Progenitor cell of endocrine pancreas (in vitro differentiated cells): ENCODE results near the gene ATAD3A. TPM values are rescaled to one million over a fixed set of nuclear protein-coding genes. Genes with fewer than 3 reads are reported as not detected.
"Not testable (repeated sequence)": the region's sequence is repeated elsewhere in the genome, so short reads cannot be mapped to it uniquely, and the experiment has no call there.

Experiments
- DNase-seq: peaks from one replicate; pipeline ENCODE4 v3.0.0; 2021; ENCODE audit warnings: low spot score; ENCODE audit not compliant: unreplicated experiment
- H3K27ac Mint-ChIP-seq: 2 replicates; pipeline ENCODE4 v1.8.0; 2021; ENCODE audit warnings: mild to moderate bottlenecking, moderate library complexity, mixed read lengths
- H3K27me3 Mint-ChIP-seq: 2 replicates; pipeline ENCODE4 v1.8.0; 2021; ENCODE audit warnings: mixed read lengths
- H3K36me3 Mint-ChIP-seq: 2 replicates; pipeline ENCODE4 v1.8.0; 2022; ENCODE audit warnings: mixed read lengths; ENCODE audit not compliant: insufficient read depth
- H3K4me1 Mint-ChIP-seq: 2 replicates; pipeline ENCODE4 v1.8.0; 2021; ENCODE audit warnings: low read depth, mixed read lengths
- H3K4me3 Mint-ChIP-seq: 2 replicates; pipeline ENCODE4 v1.8.0; 2021; ENCODE audit warnings: low read depth, mild to moderate bottlenecking, moderate library complexity, mixed read lengths
- H3K9me3 Mint-ChIP-seq: 2 replicates; pipeline ENCODE4 v1.8.0; 2021; ENCODE audit warnings: low read depth, mixed read lengths
- long read RNA-seq: library from polyadenylated mRNA; unstranded; transcript quantifications from one replicate; pipeline ENCODE4 v2.0.0, GENCODE V29; 2020
- total RNA-seq: library from RNA; stranded (reverse); gene quantifications from 2 replicates; pipeline ENCODE4 v1.2.1, GENCODE V29; 2021
- TF ChIP-seq, protein P1 (sequence below): fragments of 200-600 bp; sonication (generic); IDR thresholded peaks from one replicate; pipeline ENCODE4 v1.5.0; 2021; ENCODE audit warnings: antibody characterized with exemption, mild to moderate bottlenecking; ENCODE audit not compliant: unreplicated experiment

Gene ATAD3A
- total RNA-seq, result 37.4 and 38.8 TPM in 2 replicates
- long read RNA-seq, partial matches to known transcripts, result 0 of 1 reads
- long read RNA-seq, other reads (novel, unspliced or antisense), result 1 of 1 reads

DNA sequence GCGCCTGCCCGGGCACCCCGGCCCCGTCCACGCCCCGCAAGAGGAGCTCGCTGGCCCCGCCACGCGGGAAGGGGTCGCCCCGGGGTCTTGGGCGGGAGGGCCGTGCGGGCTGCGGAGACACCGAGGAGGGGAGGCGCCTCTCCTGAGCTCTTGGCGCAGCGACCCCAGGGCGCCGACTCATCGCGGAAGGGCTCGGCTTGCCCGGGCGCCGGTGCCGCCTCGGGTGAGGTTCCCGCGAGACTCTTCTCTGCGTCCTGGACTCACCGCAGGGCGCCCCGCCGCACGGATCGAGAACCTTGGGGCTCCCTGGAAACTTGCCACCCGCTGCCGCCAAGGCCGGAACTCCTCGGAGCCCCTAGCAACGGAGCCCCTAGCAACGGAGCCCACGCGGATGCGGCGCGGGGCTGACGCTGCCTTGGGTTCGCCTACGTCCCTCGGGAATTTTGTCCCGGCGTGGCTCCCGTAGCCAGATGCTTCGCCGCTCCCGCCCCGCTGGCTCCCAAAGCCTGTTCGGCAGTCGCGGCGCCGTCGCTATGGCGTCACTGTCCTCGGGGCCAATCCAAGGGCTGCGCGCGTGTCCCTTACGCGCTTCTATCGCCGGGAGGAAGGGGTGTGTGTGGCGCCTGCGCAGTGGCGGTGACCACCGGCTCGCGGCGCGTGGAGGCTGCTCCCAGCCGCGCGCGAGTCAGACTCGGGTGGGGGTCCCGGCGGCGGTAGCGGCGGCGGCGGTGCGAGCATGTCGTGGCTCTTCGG lies at the start of gene ATAD3A:
TSS of gene ATAD3A (plus strand) at position 630 of the 753 bp plus-strand sequence. CDS start at position 737, 107 bp downstream.
- Mint-ChIP-seq H3K36me3 (no peaks in the 10 kb centered on the region), H3K27me3 (no peaks in the 10 kb centered on the region), H3K4me1 (peaks cover 5% of the 10 kb centered on the region), H3K27ac (peak within 1 kb of the TSS; percentile 91), H3K4me3 (peak within 1 kb of the TSS; percentile 85), H3K9me3 (no peaks in the 10 kb centered on the region)
- TF ChIP-seq, protein P1, sequence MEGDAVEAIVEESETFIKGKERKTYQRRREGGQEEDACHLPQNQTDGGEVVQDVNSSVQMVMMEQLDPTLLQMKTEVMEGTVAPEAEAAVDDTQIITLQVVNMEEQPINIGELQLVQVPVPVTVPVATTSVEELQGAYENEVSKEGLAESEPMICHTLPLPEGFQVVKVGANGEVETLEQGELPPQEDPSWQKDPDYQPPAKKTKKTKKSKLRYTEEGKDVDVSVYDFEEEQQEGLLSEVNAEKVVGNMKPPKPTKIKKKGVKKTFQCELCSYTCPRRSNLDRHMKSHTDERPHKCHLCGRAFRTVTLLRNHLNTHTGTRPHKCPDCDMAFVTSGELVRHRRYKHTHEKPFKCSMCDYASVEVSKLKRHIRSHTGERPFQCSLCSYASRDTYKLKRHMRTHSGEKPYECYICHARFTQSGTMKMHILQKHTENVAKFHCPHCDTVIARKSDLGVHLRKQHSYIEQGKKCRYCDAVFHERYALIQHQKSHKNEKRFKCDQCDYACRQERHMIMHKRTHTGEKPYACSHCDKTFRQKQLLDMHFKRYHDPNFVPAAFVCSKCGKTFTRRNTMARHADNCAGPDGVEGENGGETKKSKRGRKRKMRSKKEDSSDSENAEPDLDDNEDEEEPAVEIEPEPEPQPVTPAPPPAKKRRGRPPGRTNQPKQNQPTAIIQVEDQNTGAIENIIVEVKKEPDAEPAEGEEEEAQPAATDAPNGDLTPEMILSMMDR, result no peak
- peak; percentile 95 for DNase-seq

DNA sequence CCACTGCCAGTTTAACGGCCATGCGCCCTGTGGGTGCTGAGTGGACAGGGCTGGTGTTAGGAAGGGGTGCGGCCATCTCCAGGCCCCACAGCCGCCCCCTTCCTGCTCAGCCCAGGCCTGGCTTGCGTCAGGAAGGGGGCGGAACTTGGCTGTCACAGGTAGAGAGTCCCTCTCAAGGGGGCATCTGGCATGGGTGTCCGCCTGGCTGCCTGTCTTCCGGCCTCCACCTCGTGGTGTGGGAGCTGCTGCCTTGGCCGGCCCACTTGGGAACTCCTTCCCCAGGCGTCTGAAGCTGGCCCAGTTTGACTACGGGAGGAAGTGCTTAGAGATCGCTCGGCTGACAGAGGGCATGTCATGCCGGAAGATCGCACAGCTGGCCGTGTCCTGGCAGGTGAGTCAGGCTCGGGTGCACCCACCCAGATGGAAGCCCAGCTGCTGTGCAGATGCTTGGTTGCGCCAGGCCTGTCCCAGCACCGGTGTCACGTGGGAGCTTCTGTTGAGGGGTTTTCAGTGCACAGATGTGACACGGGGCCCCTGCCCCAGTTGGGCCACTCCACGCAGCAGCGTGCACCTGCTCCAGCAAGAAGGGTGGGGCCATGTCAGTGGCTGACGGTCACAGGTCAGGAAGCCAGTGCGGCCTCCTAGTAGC lies 49.5 kb upstream of the ATAD3A start:
- Mint-ChIP-seq H3K9me3 (no peaks in the 10 kb centered on the region), H3K4me3 (no peak overlapping the region), H3K27ac (no peak overlapping the region), H3K27me3 (peaks cover 2% of the 10 kb centered on the region), H3K36me3 (no peaks in the 10 kb centered on the region), H3K4me1 (no peaks in the 10 kb centered on the region)
- TF ChIP-seq, protein P1, result no peak
- no peak for DNase-seq

DNA sequence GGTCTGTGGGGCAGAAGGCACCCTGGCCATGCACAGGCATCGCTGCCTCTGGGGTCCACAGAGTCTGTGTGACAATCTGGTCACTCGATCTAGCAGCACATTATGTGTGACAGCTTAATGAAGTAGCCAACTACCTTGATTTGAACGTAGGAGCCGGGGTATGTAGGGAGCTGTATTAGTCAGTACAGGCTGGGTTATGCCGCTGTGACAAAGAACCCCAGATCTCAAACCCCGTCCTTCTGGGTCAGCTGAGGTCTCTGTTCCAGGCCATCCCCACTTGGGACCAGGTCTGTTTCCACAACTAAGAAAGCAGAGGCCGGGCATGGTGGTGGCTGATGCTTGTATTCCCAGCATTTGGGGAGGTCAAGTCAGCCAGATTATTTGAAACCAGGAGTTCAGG lies 48.6 kb upstream of the ATAD3A start:
- TF ChIP-seq, protein P1, result no peak
- no peaks in the 10 kb centered on the region for H3K9me3 Mint-ChIP-seq
- no peak overlapping the region for H3K27ac Mint-ChIP-seq
- H3K4me3 Mint-ChIP-seq, result no peak overlapping the region
- DNase-seq, result no peak
- no peaks in the 10 kb centered on the region for H3K4me1 Mint-ChIP-seq
- H3K36me3 Mint-ChIP-seq, result no peaks in the 10 kb centered on the region
- peaks cover 2% of the 10 kb centered on the region for H3K27me3 Mint-ChIP-seq

DNA sequence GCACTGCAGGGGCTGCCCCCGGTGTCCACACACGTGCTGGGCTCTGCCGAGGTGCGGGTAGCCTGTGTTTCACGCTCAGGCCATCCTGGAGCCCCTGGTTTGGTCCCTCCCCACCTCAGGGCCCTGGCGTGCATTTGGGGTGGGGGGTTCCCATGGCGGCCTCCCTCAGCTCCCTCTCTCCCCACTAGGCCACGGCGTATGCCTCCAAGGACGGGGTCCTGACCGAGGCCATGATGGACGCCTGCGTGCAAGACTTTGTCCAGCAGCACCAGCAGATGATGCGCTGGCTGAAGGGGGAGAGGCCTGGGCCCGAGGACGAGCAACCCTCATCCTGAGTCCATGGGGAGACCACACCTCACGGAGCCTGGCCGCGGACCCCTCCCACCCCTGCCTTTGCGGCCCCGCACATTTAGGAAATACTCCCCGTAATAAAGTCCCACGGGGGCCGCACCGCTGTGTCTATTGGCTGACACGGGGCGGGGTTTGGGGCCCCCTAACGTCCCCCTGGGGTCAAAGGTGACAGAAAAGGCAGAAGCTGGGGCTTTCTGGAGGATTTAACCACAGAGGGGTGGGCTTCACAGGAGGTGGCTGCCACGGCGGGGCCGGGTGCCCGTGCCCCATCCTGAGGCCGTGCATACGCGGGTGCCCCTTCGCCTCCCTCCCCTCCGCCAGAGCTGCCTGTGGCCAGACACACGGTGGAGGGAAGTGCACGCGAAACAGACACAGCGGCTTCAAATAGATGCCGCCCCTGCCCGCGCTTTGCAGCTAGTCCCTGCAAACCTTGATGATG lies 43.6 kb upstream of the ATAD3A start:
- H3K9me3 Mint-ChIP-seq, DNase-seq, H3K27me3 Mint-ChIP-seq, H3K4me3 Mint-ChIP-seq, H3K36me3 Mint-ChIP-seq, H3K27ac Mint-ChIP-seq: not testable (repeated sequence)
- H3K4me1 Mint-ChIP-seq, result peaks cover 19% of the 10 kb centered on the region

DNA sequence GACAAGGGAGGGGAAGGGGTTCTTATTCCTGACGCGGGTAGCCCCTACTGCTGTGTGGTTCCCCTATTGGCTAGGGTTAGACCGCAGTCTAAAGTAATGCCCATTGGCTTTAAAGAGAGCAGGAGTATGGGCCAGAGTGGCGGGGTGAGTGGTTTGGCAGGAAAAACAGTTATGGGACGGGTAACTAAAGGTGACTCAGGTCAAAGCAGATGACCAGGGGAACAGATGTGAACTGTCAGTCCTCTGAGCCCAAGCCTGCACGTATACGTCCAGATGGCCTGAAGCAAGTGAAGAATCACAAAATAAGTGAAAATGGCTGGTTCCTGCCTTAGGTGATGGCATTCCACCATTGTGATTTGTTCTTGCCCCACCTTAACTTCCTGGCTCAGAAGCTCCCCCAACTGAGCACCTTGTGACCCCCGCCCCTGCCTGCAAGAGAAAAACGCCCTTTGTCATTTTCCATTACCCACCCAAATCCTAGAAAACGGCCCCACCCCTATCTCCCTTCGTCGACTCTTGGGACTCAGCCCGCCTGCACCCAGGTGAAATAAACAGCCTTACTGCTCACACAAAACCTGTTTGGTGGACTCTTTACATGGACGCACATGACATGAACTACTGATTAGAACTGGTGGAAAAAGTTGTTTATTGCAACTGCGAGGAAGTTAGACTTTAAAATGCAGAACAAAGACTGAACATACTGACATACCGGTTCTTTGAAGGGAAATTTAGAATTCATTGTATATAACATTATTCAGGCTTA lies 41.2 kb upstream of the ATAD3A start:
- Mint-ChIP-seq H3K27ac (peak overlapping the region; percentile 98), H3K4me3 (peak overlapping the region; percentile 94), H3K27me3 (peaks cover 2% of the 10 kb centered on the region), H3K9me3 (no peaks in the 10 kb centered on the region), H3K4me1 (peaks cover 20% of the 10 kb centered on the region), H3K36me3 (no peaks in the 10 kb centered on the region)
- TF ChIP-seq, protein P1, result no peak
- no peak for DNase-seq
